Panc1 (cell line): Measurements from ENCODE around the gene APBB2. TPM values are rescaled to one million over a fixed set of nuclear protein-coding genes. Genes with fewer than 3 reads are reported as not detected.
A peak's percentile ranks its signal among the peaks of the same experiment; 100 is the strongest.

Experiments
- ATAC-seq: fragments of 200-7000 bp; cut with Tn5 transposase; 2 replicates; pipeline ENCODE4 v1.9.1; 2020; ENCODE audit warnings: mild to moderate bottlenecking, moderate library complexity
- BruUV-seq: library from RNA; stranded (reverse); fragments of 400-500 nt; replicated peaks from 2 replicates; lab custom pipeline; 2021; lab: Mats Ljungman, UMichigan
- CTCF ChIA-PET: fragments of 300-600 bp; sonication (Branson Sonifier 250); formaldehyde crosslinking; loops from one replicate; lab custom pipeline; 2022; ENCODE audit warnings: antibody characterized with exemption; lab: Charles Lee
- POLR2A ChIA-PET: fragments of 300-600 bp; sonication (Branson Sonifier 250); formaldehyde crosslinking; loops from one replicate; lab custom pipeline; 2022; ENCODE audit warnings: antibody characterized with exemption; lab: Charles Lee
- DNase-seq: peaks from one replicate; pipeline ENCODE4 v3.0.0-alpha.2; 2010; ENCODE audit warnings: low read depth, low spot score
- H3K27ac ChIP-seq: 2 replicates; pipeline ENCODE4 v1.5.1; 2011; ENCODE audit warnings: mild to moderate bottlenecking, low read length, inconsistent platforms
- H3K27me3 ChIP-seq: fragments of 200-500 bp; sonication (Bioruptor generic); 2 replicates; pipeline ENCODE4 v1.6.0; 2014; ENCODE audit warnings: low read length, inconsistent platforms; ENCODE audit not compliant: control insufficient read depth, insufficient read depth
- H3K36me3 ChIP-seq: fragments of 200-500 bp; sonication (Bioruptor generic); 2 replicates; pipeline ENCODE4 v1.5.1; 2014; ENCODE audit warnings: inconsistent platforms, mild to moderate bottlenecking, low read length, moderate library complexity; ENCODE audit not compliant: control insufficient read depth, insufficient read depth
- H3K4me1 ChIP-seq: 2 replicates; pipeline ENCODE4 v1.5.1; 2011; ENCODE audit warnings: inconsistent platforms, mild to moderate bottlenecking, low read length, moderate library complexity; ENCODE audit not compliant: control insufficient read depth, insufficient read depth
- H3K4me3 ChIP-seq, 2 experiments: 2 replicates each; pipeline ENCODE4 v1.5.1; 2011 to 2012; ENCODE audit warnings: low read depth in 2 of 2, low read length in 2 of 2, mild to moderate bottlenecking in 2 of 2, inconsistent platforms in 1 of 2, moderate library complexity in 1 of 2
- H3K9me3 ChIP-seq: fragments of 200-500 bp; sonication (Bioruptor generic); 2 replicates; pipeline ENCODE4 v1.5.1; 2014; ENCODE audit warnings: low read depth, mild to moderate bottlenecking, inconsistent platforms, low read length, moderate library complexity; ENCODE audit not compliant: control insufficient read depth, insufficient read depth
- CTCF ChIP-seq: fragments of 450-650 bp; IDR thresholded peaks from 2 replicates; pipeline ENCODE4 v1.5.1; 2017; ENCODE audit warnings: mild to moderate bottlenecking
- POLR2AphosphoS5 ChIP-seq: IDR thresholded peaks from 2 replicates; pipeline ENCODE4 v1.6.1; 2012; ENCODE audit warnings: mild to moderate bottlenecking, low read depth, low read length, moderate library complexity
- REST ChIP-seq, 2 experiments: IDR thresholded peaks; 2 replicates each; pipeline ENCODE4 v1.6.1; 2011 to 2012; ENCODE audit warnings: low read depth in 2 of 2, control low read depth in 1 of 2, low read length in 1 of 2, mild to moderate bottlenecking in 1 of 2, moderate library complexity in 1 of 2; ENCODE audit not compliant: insufficient read depth in 1 of 2
- SIN3A ChIP-seq: IDR thresholded peaks from 2 replicates; pipeline ENCODE4 v1.6.1; 2012; ENCODE audit warnings: low read depth, mild to moderate bottlenecking, low read length, moderate library complexity, borderline replicate concordance; ENCODE audit not compliant: insufficient read depth
- TCF7L2 ChIP-seq: IDR thresholded peaks from 2 replicates; pipeline ENCODE4 v1.6.1; 2011; ENCODE audit warnings: mild to moderate bottlenecking, low read depth, low read length, inconsistent platforms
- in situ Hi-C: cut with HindIII; loops from 2 replicates; pipeline ENCODE4 v1.10.0; 2016; ENCODE audit warnings: low sequenced_read_pairs, low pct_unique_long_range_greater_than_20kb
- intact Hi-C: fragments of 100-400 bp; cut with micrococcal nuclease; formaldehyde crosslinking; loops from one replicate; pipeline ENCODE4 v1.10.0; 2022; ENCODE audit not compliant: unreplicated experiment
- total RNA-seq: library from RNA; stranded (reverse); gene quantifications from one replicate; pipeline ENCODE4 v1.2.1, GENCODE V29; 2021; ENCODE audit not compliant: unreplicated experiment

APBB2 gene
- total RNA-seq, 1 experiment from 2014 or later = 27.1 TPM

- Histone ChIP-seq H3K4me1 (peaks cover 3% of the 10 kb centered on the region; the same call in 1 of the 2 replicates), H3K4me3 (no peak overlapping the region), H3K27me3 (no peaks in the 10 kb centered on the region), H3K9me3 (no peaks in the 10 kb centered on the region), H3K36me3 (no peaks in the 10 kb centered on the region), H3K27ac (no peak overlapping the region)
- intact Hi-C loops = no loop called here
- DNase-seq (no peak), ATAC-seq (no peak)
- ChIA-PET CTCF (no interaction called here), POLR2A (no interaction called here)
- TF ChIP-seq TCF7L2 = no peak
- TF ChIP-seq REST (IDR thresholded peaks at IDR 0.05; ENCODE audit: insufficient read depth in 1 of 2, low read depth in 2 of 2, low read length in 1 of 2) = no peak
- TF ChIP-seq SIN3A = no peak
- TF ChIP-seq POLR2AphosphoS5 = no peak
- no peak for TF ChIP-seq CTCF
- BruUV-seq = no TSS peak
- in situ Hi-C loops = no loop called here
Observed at GRCh38 chr4:41121906-41122305, 92.4 kb downstream of the APBB2 start.

GRCh38 chr4:41120297-41121217, 93.8 kb downstream of the APBB2 start:
- in situ Hi-C loops (no loop called here), intact Hi-C loops (no loop called here)
- TF ChIP-seq POLR2AphosphoS5 = no peak
- TF ChIP-seq TCF7L2 = no peak
- TF ChIP-seq CTCF = no peak
- no peak for TF ChIP-seq REST (IDR thresholded peaks at IDR 0.05; ENCODE audit: insufficient read depth in 1 of 2, low read depth in 2 of 2, low read length in 1 of 2)
- TF ChIP-seq SIN3A = no peak
- H3K36me3 ChIP-seq = no peaks in the 10 kb centered on the region
- TSS peak; percentile 34 for BruUV-seq
- no peak for DNase-seq
- ATAC-seq = no peak
- no peak overlapping the region for H3K4me3 ChIP-seq
- no peaks in the 10 kb centered on the region for H3K27me3 ChIP-seq
- H3K9me3 ChIP-seq = no peaks in the 10 kb centered on the region
- ChIA-PET CTCF (interaction anchor here (0.5 kb wide), 1 partner anchor 143 kb away, joined by 8 read pairs; no protein-coding TSS in a partner anchor), POLR2A (no interaction called here)
- peaks cover 3% of the 10 kb centered on the region; the same call in 1 of the 2 replicates for H3K4me1 ChIP-seq
- peak overlapping the region; percentile 29; the same call in 1 of the 2 replicates for H3K27ac ChIP-seq
